ENCODE results near the gene SAPCD1.

DNA sequence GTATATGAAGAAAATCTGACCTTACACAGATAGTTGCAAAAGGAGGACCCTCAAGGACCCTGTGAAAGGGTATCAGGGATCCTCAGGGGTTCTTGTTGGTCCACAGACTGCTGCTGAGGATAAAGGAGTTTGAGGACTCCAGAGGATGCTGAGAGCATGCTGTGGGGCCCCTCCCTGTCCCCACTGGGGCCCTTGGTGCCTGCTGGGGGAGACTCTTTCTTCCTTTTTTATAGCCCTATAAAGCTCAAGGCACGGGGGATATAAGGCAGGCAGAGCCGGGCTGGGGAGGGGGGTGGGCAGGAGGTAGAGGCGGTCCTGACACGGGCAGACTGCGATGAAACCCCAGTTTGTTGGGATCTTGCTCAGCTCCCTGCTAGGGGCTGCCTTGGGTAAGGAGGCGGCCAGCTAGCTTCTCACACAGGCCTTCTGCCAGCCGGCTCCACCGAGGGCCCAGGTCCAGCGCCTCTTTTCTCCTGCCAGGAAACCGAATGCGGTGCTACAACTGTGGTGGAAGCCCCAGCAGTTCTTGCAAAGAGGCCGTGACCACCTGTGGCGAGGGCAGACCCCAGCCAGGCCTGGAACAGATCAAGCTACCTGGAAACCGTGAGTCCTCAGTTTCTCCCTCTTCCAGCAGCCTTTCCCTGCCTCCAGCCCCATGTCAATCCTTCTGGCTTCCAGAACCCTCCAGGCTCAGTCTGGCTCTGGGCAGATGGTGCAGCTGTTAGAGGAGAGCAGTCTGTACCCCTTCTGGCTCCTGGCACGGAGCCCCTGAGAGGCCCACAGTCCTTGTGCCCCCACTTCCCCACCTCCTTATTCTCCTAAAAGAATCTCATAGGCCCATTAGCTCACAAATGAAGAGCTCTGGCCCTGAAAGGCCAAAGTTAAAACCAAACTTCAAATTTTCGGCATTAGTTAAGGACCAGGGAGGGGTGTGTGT lies 47.2 kb upstream of the SAPCD1 start, which contains the start of gene LY6G6D:
- TF ChIP-seq NR2C1 (IDR thresholded peaks at IDR 0.05) (no peak), ZNF24 (IDR thresholded peaks at IDR 0.05) (no peak), TAF1 (IDR thresholded peaks at IDR 0.05; ENCODE audit: borderline replicate concordance, low read depth, low read length) (no peak), GABPA (IDR thresholded peaks at IDR 0.05; ENCODE audit: low read depth) (no peak), POLR2AphosphoS5 (IDR thresholded peaks at IDR 0.05; ENCODE audit: low read length) (no peak), SREBF2 (IDR thresholded peaks at IDR 0.05; ENCODE audit: low read length) (no peak), BMI1 (IDR thresholded peaks at IDR 0.05; ENCODE audit: borderline replicate concordance) (no peak)
- TF ChIP-seq, protein P1, sequence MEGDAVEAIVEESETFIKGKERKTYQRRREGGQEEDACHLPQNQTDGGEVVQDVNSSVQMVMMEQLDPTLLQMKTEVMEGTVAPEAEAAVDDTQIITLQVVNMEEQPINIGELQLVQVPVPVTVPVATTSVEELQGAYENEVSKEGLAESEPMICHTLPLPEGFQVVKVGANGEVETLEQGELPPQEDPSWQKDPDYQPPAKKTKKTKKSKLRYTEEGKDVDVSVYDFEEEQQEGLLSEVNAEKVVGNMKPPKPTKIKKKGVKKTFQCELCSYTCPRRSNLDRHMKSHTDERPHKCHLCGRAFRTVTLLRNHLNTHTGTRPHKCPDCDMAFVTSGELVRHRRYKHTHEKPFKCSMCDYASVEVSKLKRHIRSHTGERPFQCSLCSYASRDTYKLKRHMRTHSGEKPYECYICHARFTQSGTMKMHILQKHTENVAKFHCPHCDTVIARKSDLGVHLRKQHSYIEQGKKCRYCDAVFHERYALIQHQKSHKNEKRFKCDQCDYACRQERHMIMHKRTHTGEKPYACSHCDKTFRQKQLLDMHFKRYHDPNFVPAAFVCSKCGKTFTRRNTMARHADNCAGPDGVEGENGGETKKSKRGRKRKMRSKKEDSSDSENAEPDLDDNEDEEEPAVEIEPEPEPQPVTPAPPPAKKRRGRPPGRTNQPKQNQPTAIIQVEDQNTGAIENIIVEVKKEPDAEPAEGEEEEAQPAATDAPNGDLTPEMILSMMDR (IDR thresholded peaks at IDR 0.05 in 2 of 3, conservative IDR thresholded peaks at IDR 0.05 in 1 of 3; ENCODE audit: control insufficient read depth in 2 of 3, extremely low read depth in 1 of 3, insufficient read depth in 1 of 3, low read depth in 3 of 3, low read length in 3 of 3) = no peak

All from GM12878 (cell line).